Liver (tissue), 9 donors: ENCODE results near the gene UBTF. TPM values are rescaled to one million over a fixed set of nuclear protein-coding genes. Genes with fewer than 3 reads are reported as not detected.

ENCODE experiments used
- DNase-seq: peaks from one replicate; pipeline ENCODE4 v3.0.0-alpha.2; 2017; ENCODE audit warnings: low spot score
- H3K27ac ChIP-seq, 2 donors: one replicate each; pipeline ENCODE4 v1.7.0; 2013; ENCODE audit warnings: inconsistent platforms in 2 of 2, low read length in 2 of 2, control low read depth in 1 of 2, low read depth in 1 of 2, mild to moderate bottlenecking in 1 of 2
- H3K27me3 ChIP-seq, 4 donors: one replicate each; pipeline versions ENCODE4 v1.6.1 to v1.7.0; 2013; ENCODE audit warnings: low read length in 3 of 4, inconsistent platforms in 1 of 4, mild to moderate bottlenecking in 1 of 4, moderate library complexity in 1 of 4; ENCODE audit not compliant: control insufficient read depth in 4 of 4, insufficient read depth in 4 of 4
- H3K36me3 ChIP-seq, 4 donors: one replicate each; pipeline versions ENCODE4 v1.6.1 to v1.7.0; 2013; ENCODE audit warnings: low read length in 3 of 4, mild to moderate bottlenecking in 3 of 4, low read depth in 1 of 4, moderate library complexity in 1 of 4; ENCODE audit not compliant: control insufficient read depth in 4 of 4, insufficient read depth in 3 of 4
- H3K4me1 ChIP-seq, 4 donors: one replicate each; pipeline versions ENCODE4 v1.6.1 to v1.7.0; 2013; ENCODE audit warnings: low read length in 3 of 4, mild to moderate bottlenecking in 3 of 4, moderate library complexity in 1 of 4; ENCODE audit not compliant: control insufficient read depth in 4 of 4, insufficient read depth in 4 of 4
- H3K4me3 ChIP-seq, 3 donors: one replicate each; pipeline versions ENCODE4 v1.6.1 to v1.7.0; 2013; ENCODE audit warnings: low read length in 3 of 3, control low read depth in 1 of 3, low read depth in 1 of 3, mild to moderate bottlenecking in 1 of 3
- H3K9ac ChIP-seq, 2 donors: one replicate each; pipeline ENCODE4 v1.7.0; 2013; ENCODE audit warnings: low read length in 2 of 2, mild to moderate bottlenecking in 2 of 2, moderate library complexity in 2 of 2, control low read depth in 1 of 2, low read depth in 1 of 2
- H3K9me3 ChIP-seq, 4 donors: one replicate each; pipeline versions ENCODE4 v1.6.1 to v1.7.0; 2013; ENCODE audit warnings: low read length in 3 of 4; ENCODE audit not compliant: control insufficient read depth in 4 of 4
- ATF3 ChIP-seq: IDR thresholded peaks from 2 replicates; pipeline ENCODE4 v1.6.1; 2016; ENCODE audit warnings: antibody characterized with exemption
- CTCF ChIP-seq: fragments of 150-350 bp; IDR thresholded peaks from 2 replicates; pipeline ENCODE4 v1.5.1; 2017; ENCODE audit warnings: improper control_type of control experiment, low read depth, low read length; ENCODE audit not compliant: missing input control
- FOXA1 ChIP-seq: IDR thresholded peaks from 2 replicates; pipeline ENCODE4 v1.6.1; 2016; ENCODE audit warnings: antibody characterized with exemption
- FOXA2 ChIP-seq: IDR thresholded peaks from 2 replicates; pipeline ENCODE4 v1.6.1; 2016; ENCODE audit warnings: antibody characterized with exemption
- GABPA ChIP-seq, 2 donors: IDR thresholded peaks in 1 of 2; conservative IDR thresholded peaks in 1 of 2; 2 replicates each; pipeline ENCODE4 v1.6.1; 2016; ENCODE audit warnings: antibody characterized with exemption in 2 of 2, mild to moderate bottlenecking in 1 of 2, moderate library complexity in 1 of 2
- HNF4A ChIP-seq, 2 donors: conservative IDR thresholded peaks; 2 replicates each; pipeline ENCODE4 v1.6.1; 2016; ENCODE audit warnings: antibody characterized with exemption in 2 of 2, mild to moderate bottlenecking in 2 of 2
- HNF4G ChIP-seq: IDR thresholded peaks from 2 replicates; pipeline ENCODE4 v1.6.1; 2016; ENCODE audit warnings: antibody characterized with exemption
- JUND ChIP-seq, 2 donors: IDR thresholded peaks; 2 replicates each; pipeline ENCODE4 v1.6.1; 2016; ENCODE audit warnings: antibody characterized with exemption in 2 of 2
- NR2F2 ChIP-seq: IDR thresholded peaks from 2 replicates; pipeline ENCODE4 v1.6.1; 2016; ENCODE audit warnings: antibody characterized with exemption
- RAD21 ChIP-seq, 2 donors: IDR thresholded peaks; 2 replicates each; pipeline ENCODE4 v1.6.1; 2016; ENCODE audit warnings: antibody characterized with exemption in 2 of 2, mild to moderate bottlenecking in 2 of 2
- RXRA ChIP-seq, 2 donors: IDR thresholded peaks; 2 replicates each; pipeline ENCODE4 v1.6.1; 2017 to 2018; ENCODE audit warnings: antibody characterized with exemption in 2 of 2, mild to moderate bottlenecking in 1 of 2
- SP1 ChIP-seq: IDR thresholded peaks from 2 replicates; pipeline ENCODE4 v1.6.1; 2018; ENCODE audit warnings: antibody characterized with exemption, mild to moderate bottlenecking
- TAF1 ChIP-seq: conservative IDR thresholded peaks from 2 replicates; pipeline ENCODE4 v1.6.1; 2016; ENCODE audit warnings: antibody characterized with exemption, mild to moderate bottlenecking
- YY1 ChIP-seq: IDR thresholded peaks from 2 replicates; pipeline ENCODE4 v1.6.1; 2016; ENCODE audit warnings: antibody characterized with exemption, mild to moderate bottlenecking
- ZBTB33 ChIP-seq: IDR thresholded peaks from 2 replicates; pipeline ENCODE4 v1.6.1; 2016; ENCODE audit warnings: antibody characterized with exemption
- WGBS: extraction: QIAGEN DNeasy Blood & Tissue Kit; methylation state at CpG from one replicate; pipeline ENCODE4 v1.1.7; 2013; 5-methylcytosine and 5-hydroxymethylcytosine counted together
- polyA plus RNA-seq, 2 donors: library from polyadenylated mRNA; stranded (reverse) in 1 of 2; unstranded in 1 of 2; fragments of 200-250 nt in 1 of 2; fragments of >200 nt in 1 of 2; fragmentation: Nextera tagmentation in 1 of 2; extraction: Ambion mirVana in 1 of 2; gene quantifications; one replicate each; pipeline versions ENCODE4 v1.2.1 to v1.2.3, GENCODE V29; 2013 to 2015
- total RNA-seq, 2 donors: library from RNA; depleted of rRNA; stranded (reverse); fragments of >200 nt; gene quantifications; one replicate each; pipeline ENCODE4 v1.2.3, GENCODE V29; 2014
- donor health status: healthy.
- donor health status: healthy.
- donor health status: healthy.
- donor health status: healthy.
- donor health status: healthy.

UBTF gene
- total and polyA plus RNA-seq, 4 donors, result 12.5 to 39.6 (median 23.9) TPM

GRCh38 chr17:44191941-44192496 is 27.5 kb downstream of the UBTF start:
- Histone ChIP-seq H3K4me1 (peaks cover 0 to 15% (median 11%) of the 10 kb centered on the region in 4 donors), H3K27me3 (no peaks in the 10 kb centered on the region), H3K9ac (no peak overlapping the region), H3K36me3 (peaks cover 9 to 46% (median 32%) of the 10 kb centered on the region in 4 donors), H3K9me3 (no peaks in the 10 kb centered on the region), H3K27ac (no peak overlapping the region), H3K4me3 (no peak overlapping the region)
- WGBS, result 85% methylated on average over 7 of the region's 7 CpGs
- TF ChIP-seq RXRA (IDR thresholded peaks at IDR 0.05) (no peak), ZBTB33 (no peak), GABPA (IDR thresholded peaks at IDR 0.05 in 1 of 2, conservative IDR thresholded peaks at IDR 0.05 in 1 of 2) (no peak), FOXA2 (no peak), YY1 (no peak), JUND (IDR thresholded peaks at IDR 0.05) (no peak), SP1 (no peak), FOXA1 (no peak), CTCF (no peak), TAF1 (no peak)
- DNase-seq, result no peak

- peaks cover 9 to 43% (median 31%) of the 10 kb centered on the region in 4 donors for H3K36me3 ChIP-seq
- no peaks in the 10 kb centered on the region for H3K9me3 ChIP-seq
- 80% methylated on average over 5 of the region's 5 CpGs for WGBS
- H3K4me3 ChIP-seq, result no peak overlapping the region
- peaks cover 0 to 15% (median 11%) of the 10 kb centered on the region in 4 donors for H3K4me1 ChIP-seq
- no peak overlapping the region for H3K27ac ChIP-seq
- DNase-seq, result no peak
- no peaks in the 10 kb centered on the region for H3K27me3 ChIP-seq
- TF ChIP-seq HNF4A (conservative IDR thresholded peaks at IDR 0.05), result no peak
- no peak for TF ChIP-seq HNF4G
- no peak for TF ChIP-seq FOXA2
- no peak for TF ChIP-seq RAD21 (IDR thresholded peaks at IDR 0.05)
- no peak for TF ChIP-seq ATF3
- no peak for TF ChIP-seq JUND (IDR thresholded peaks at IDR 0.05)
- H3K9ac ChIP-seq, result no peak overlapping the region
Measured at GRCh38 chr17:44191369-44191768, 28.1 kb downstream of the UBTF start.

GRCh38 chr17:44190481-44190880 is 29.0 kb downstream of the UBTF start:
- Histone ChIP-seq H3K4me1 (peaks cover 0 to 20% (median 17%) of the 10 kb centered on the region in 4 donors), H3K27ac (no peak overlapping the region), H3K4me3 (no peak overlapping the region), H3K9ac (no peak overlapping the region), H3K36me3 (peaks cover 9 to 40% (median 29%) of the 10 kb centered on the region in 4 donors), H3K9me3 (no peaks in the 10 kb centered on the region), H3K27me3 (no peaks in the 10 kb centered on the region)
- TF ChIP-seq ATF3 (no peak), HNF4A (conservative IDR thresholded peaks at IDR 0.05) (no peak), NR2F2 (no peak), HNF4G (no peak), YY1 (no peak)
- DNase-seq, result no peak
- WGBS, result 95% methylated on average over 10 of the region's 10 CpGs
